ENCODE data around the gene OPA1. TPM values are rescaled to one million over a fixed set of nuclear protein-coding genes. Genes with fewer than 3 reads are reported as not detected.
A peak's percentile ranks its signal among the peaks of the same experiment; 100 is the strongest.

Gene OPA1
- total RNA-seq, 1 experiment from 2014 or later = 75.4 TPM

- Histone ChIP-seq H2BK12ac (ENCODE audit: insufficient read length, low read depth, low read length) (no peak overlapping the region), H2BK15ac (ENCODE audit: low read depth, low read length) (no peak overlapping the region), H2BK20ac (ENCODE audit: low read depth, low read length, poor library complexity, severe bottlenecking) (no peak overlapping the region), H3K56ac (ENCODE audit: insufficient read length, low read depth, low read length) (no peak overlapping the region), H2AFZ (ENCODE audit: low read length) (no peak overlapping the region), H3T11ph (ENCODE audit: low read length) (no peak overlapping the region), H3K18ac (ENCODE audit: insufficient read length, low read depth, low read length) (no peak overlapping the region), H4K20me1 (ENCODE audit: control insufficient read depth, insufficient read depth, insufficient read length) (no peaks in the 10 kb centered on the region), H3K23ac (ENCODE audit: insufficient read length, low read depth, low read length) (no peak overlapping the region), H3K4me2 (ENCODE audit: insufficient read depth, insufficient read length, low read length) (no peak overlapping the region), H3K79me2 (ENCODE audit: insufficient read depth, low read length) (no peaks in the 10 kb centered on the region), H4K8ac (replicated peaks; ENCODE audit: insufficient read length, low read depth, low read length) (no peak overlapping the region), H3K4ac (ENCODE audit: low read depth, low read length) (no peak overlapping the region), H3K27me3 (ENCODE audit: insufficient read depth, low read length) (no peaks in the 10 kb centered on the region), H3K4me1 (ENCODE audit: insufficient read depth, low read length) (no peaks in the 10 kb centered on the region), H4K5ac (ENCODE audit: insufficient read length, low read depth, low read length) (no peak overlapping the region), H3K23me2 (ENCODE audit: insufficient read length, low read depth, low read length, poor library complexity, severe bottlenecking) (no peaks in the 10 kb centered on the region), H3K79me1 (ENCODE audit: insufficient read depth, low read depth, low read length, poor library complexity, severe bottlenecking) (no peaks in the 10 kb centered on the region), H4K91ac (ENCODE audit: insufficient read length, low read depth, low read length) (no peak overlapping the region), H2AK5ac (ENCODE audit: insufficient read length, low read length) (no peak overlapping the region), H2BK120ac (ENCODE audit: low read depth, low read length, poor library complexity, severe bottlenecking) (no peak overlapping the region), H3K14ac (ENCODE audit: insufficient read depth, low read length) (no peak overlapping the region), H3K9ac (ENCODE audit: extremely low read depth, insufficient read length, low read length) (no peak overlapping the region), H2BK5ac (ENCODE audit: insufficient read length, low read length) (no peak overlapping the region), H3K27ac (ENCODE audit: insufficient read length, low read depth, low read length) (no peak overlapping the region), H3K9me3 (ENCODE audit: control insufficient read depth, low read depth, low read length) (no peaks in the 10 kb centered on the region)
- no peaks in the 10 kb centered on the region for H3K27me3 Mint-ChIP-seq (ENCODE audit: low read depth)
- 100% methylated on average over 1 of the region's 7 CpGs for WGBS (ENCODE audit: extremely low coverage, insufficient read length, low lambda C conversion rate)
- H3K4me1 Mint-ChIP-seq = peaks cover 9 to 22% of the 10 kb centered on the region in 2 experiments
- H3K36me3 Mint-ChIP-seq (ENCODE audit: insufficient read depth in 1 of 3, low read depth in 3 of 3) = peaks cover 21 to 62% (median 59%) of the 10 kb centered on the region in 3 experiments; a peak in 6 of 7 replicates
- H3K4me3 Mint-ChIP-seq = no peak overlapping the region
- peak overlapping the region in 1 of 3 experiments; percentile 4; a peak in 1 of 7 replicates for H3K27ac Mint-ChIP-seq
- TF ChIP-seq CTCF (conservative IDR thresholded peaks at IDR 0.05) = no peak
- H3K9me3 Mint-ChIP-seq = no peaks in the 10 kb centered on the region; a peak in 1 of 5 replicates
- no peak for DNase-seq
Measured at GRCh38 chr3:193662757-193663322, 69.8 kb downstream of the OPA1 start.
